Endometrial microvascular endothelial cells (primary cell): ENCODE measurements around the gene AACS. TPM values are rescaled to one million over a fixed set of nuclear protein-coding genes. Genes with fewer than 3 reads are reported as not detected.

ENCODE experiments used
- in situ Hi-C: cut with HindIII; loops from 2 replicates; pipeline ENCODE4 v1.10.0; 2017; ENCODE audit warnings: low sequenced_read_pairs, low pct_unique_long_range_greater_than_20kb; ENCODE audit errors: inconsistent ontology term
- total RNA-seq: library from RNA; depleted of rRNA; stranded (reverse); fragments of >200 nt; gene quantifications from one replicate; pipeline ENCODE4 v1.2.3, GENCODE V29; 2015; ENCODE audit errors: inconsistent ontology term

AACS gene
- total RNA-seq, 1 donor from 2014 or later: 23.0 TPM

- in situ Hi-C loops: no loop called here
Measured at GRCh38 chr12:125113263-125113662, 48.0 kb downstream of the AACS start.

- in situ Hi-C loops: no loop called here
Measured at GRCh38 chr12:125113789-125114188, 48.6 kb downstream of the AACS start.

GRCh38 chr12:125114365-125115141, 49.3 kb downstream of the AACS start:
- in situ Hi-C loops: no loop called here

GRCh38 chr12:125120566-125120965, 55.3 kb downstream of the AACS start:
- in situ Hi-C loops: no loop called here

GRCh38 chr12:125121106-125121505, 55.9 kb downstream of the AACS start:
- in situ Hi-C loops: no loop called here

GRCh38 chr12:125122668-125123067, 57.4 kb downstream of the AACS start:
- in situ Hi-C loops: no loop called here

- in situ Hi-C loops: no loop called here
Measured at GRCh38 chr12:125124320-125124966, 59.2 kb downstream of the AACS start.

GRCh38 chr12:125125271-125125670, 60.0 kb downstream of the AACS start:
- in situ Hi-C loops: no loop called here

GRCh38 chr12:125128439-125129178, 63.4 kb downstream of the AACS start:
- in situ Hi-C loops: no loop called here

GRCh38 chr12:125129179-125129571, 63.9 kb downstream of the AACS start:
- in situ Hi-C loops: no loop called here

- in situ Hi-C loops: no loop called here
Measured at GRCh38 chr12:125129591-125130255, 64.5 kb downstream of the AACS start.

- in situ Hi-C loops: no loop called here
Measured at GRCh38 chr12:125131958-125132357, 66.7 kb downstream of the AACS start.

GRCh38 chr12:125132698-125133400, 67.6 kb downstream of the AACS start:
- in situ Hi-C loops: no loop called here

- in situ Hi-C loops: no loop called here
Measured at GRCh38 chr12:125133616-125134015, 68.4 kb downstream of the AACS start.

- in situ Hi-C loops: no loop called here
Measured at GRCh38 chr12:125134576-125134975, 69.3 kb downstream of the AACS start.

- in situ Hi-C loops: no loop called here
Measured at GRCh38 chr12:125135906-125136305, 70.7 kb downstream of the AACS start.

GRCh38 chr12:125136702-125137101, 71.5 kb downstream of the AACS start:
- in situ Hi-C loops: no loop called here

- in situ Hi-C loops: no loop called here
Measured at GRCh38 chr12:125137766-125138344, 72.6 kb downstream of the AACS start.
